Neural cell (in vitro differentiated cells): Measurements from ENCODE around the gene SAT2. TPM values are rescaled to one million over a fixed set of nuclear protein-coding genes. Genes with fewer than 3 reads are reported as not detected.
"Not testable (repeated sequence)": the region's sequence is repeated elsewhere in the genome, so short reads cannot be mapped to it uniquely, and the experiment has no call there.

ENCODE experiments used
- H2AFZ ChIP-seq: fragments of 200-600, 300-800 bp; sonication (generic), shearing (Covaris generic); 2 replicates; pipeline ENCODE4 v1.6.0; 2014; ENCODE audit warnings: low read depth, mild to moderate bottlenecking, antibody characterized with exemption, low read length, moderate library complexity
- H3F3A ChIP-seq: fragments of 200-600 bp; shearing (Covaris generic); 2 replicates; pipeline ENCODE4 v1.6.1; 2016; ENCODE audit warnings: mild to moderate bottlenecking, moderate library complexity, mixed read lengths, antibody characterized with exemption, low read length; ENCODE audit not compliant: insufficient read depth, poor library complexity, severe bottlenecking
- H3K27ac ChIP-seq: fragments of 200-600, 300-800 bp; sonication (generic), shearing (Covaris generic); 2 replicates; pipeline ENCODE4 v1.5.1; 2014; ENCODE audit warnings: mild to moderate bottlenecking, low read length, moderate library complexity
- H3K27me3 ChIP-seq: fragments of 300-800, 200-600 bp; sonication (generic), shearing (Covaris generic); 2 replicates; pipeline ENCODE4 v1.6.0; 2014; ENCODE audit warnings: mild to moderate bottlenecking, low read depth, low read length, moderate library complexity; ENCODE audit not compliant: insufficient read depth
- H3K36me3 ChIP-seq: fragments of 300-800, 200-600 bp; sonication (generic), shearing (Covaris generic); 2 replicates; pipeline ENCODE4 v1.5.1; 2014; ENCODE audit warnings: mild to moderate bottlenecking, antibody characterized with exemption, low read length, moderate library complexity; ENCODE audit not compliant: insufficient read depth
- H3K4me2 ChIP-seq: fragments of 300-800, 200-600 bp; sonication (generic), shearing (Covaris generic); 2 replicates; pipeline ENCODE4 v1.6.0; 2014; ENCODE audit warnings: mild to moderate bottlenecking, low read length
- H3K4me3 ChIP-seq: fragments of 300-800, 200-600 bp; sonication (generic), shearing (Covaris generic); 2 replicates; pipeline ENCODE4 v1.5.1; 2014; ENCODE audit warnings: mild to moderate bottlenecking, low read length, moderate library complexity
- H3K79me2 ChIP-seq: fragments of 200-600 bp; shearing (Covaris generic); replicated peaks from 2 replicates; pipeline ENCODE4 v1.6.0; 2014; ENCODE audit warnings: mild to moderate bottlenecking, low read length, moderate library complexity; ENCODE audit not compliant: insufficient read depth
- H3K9ac ChIP-seq: fragments of 300-800, 200-600 bp; sonication (generic), shearing (Covaris generic); 2 replicates; pipeline ENCODE4 v1.6.1; 2016; ENCODE audit warnings: mild to moderate bottlenecking, low read length, mixed read lengths
- H3K9me2 ChIP-seq: fragments of 200-600 bp; shearing (Covaris generic); 2 replicates; pipeline ENCODE4 v1.6.1; 2016; ENCODE audit warnings: mild to moderate bottlenecking, low read length, mixed read lengths; ENCODE audit not compliant: insufficient read depth
- H3K9me3 ChIP-seq: fragments of 200-600, 300-800 bp; sonication (generic), shearing (Covaris generic); 2 replicates; pipeline ENCODE4 v1.6.1; 2016; ENCODE audit warnings: mild to moderate bottlenecking, mixed run types, low read length, moderate library complexity, mixed read lengths
- H4K20me1 ChIP-seq: fragments of 200-600 bp; shearing (Covaris generic); 2 replicates; pipeline ENCODE4 v1.6.1; 2016; ENCODE audit warnings: mild to moderate bottlenecking, mixed run types; ENCODE audit not compliant: insufficient read depth
- CTCF ChIP-seq: fragments of 450-650 bp; IDR thresholded peaks from 2 replicates; pipeline ENCODE4 v1.5.1; 2014; ENCODE audit warnings: antibody characterized with exemption, mild to moderate bottlenecking, moderate library complexity; ENCODE audit not compliant: poor library complexity, severe bottlenecking
- EP300 ChIP-seq: fragments of 450-650 bp; conservative IDR thresholded peaks from 2 replicates; pipeline ENCODE4 v1.6.1; 2014; ENCODE audit warnings: antibody characterized with exemption, mild to moderate bottlenecking, moderate library complexity; ENCODE audit not compliant: poor library complexity, severe bottlenecking
- EZH2 ChIP-seq: fragments of 200-600, 300-800 bp; shearing (Covaris generic), sonication (generic); IDR thresholded peaks from 2 replicates; pipeline ENCODE4 v1.6.1; 2014; ENCODE audit warnings: antibody characterized with exemption, low read length, borderline replicate concordance, mild to moderate bottlenecking; ENCODE audit not compliant: insufficient read depth, poor library complexity, severe bottlenecking
- MXI1 ChIP-seq: fragments of 450-650 bp; conservative IDR thresholded peaks from 2 replicates; pipeline ENCODE4 v1.6.1; 2014; ENCODE audit warnings: antibody characterized with exemption, mild to moderate bottlenecking; ENCODE audit not compliant: poor library complexity, severe bottlenecking
- POLR2AphosphoS5 ChIP-seq: IDR thresholded peaks from 2 replicates; pipeline ENCODE4 v1.6.1; 2012
- RAD21 ChIP-seq: fragments of 450-650 bp; conservative IDR thresholded peaks from 2 replicates; pipeline ENCODE4 v1.6.1; 2014; ENCODE audit warnings: antibody characterized with exemption, mild to moderate bottlenecking, moderate library complexity
- REST ChIP-seq: IDR thresholded peaks from 2 replicates; pipeline ENCODE4 v1.6.1; 2012; ENCODE audit warnings: borderline replicate concordance
- SMC3 ChIP-seq: fragments of 450-650 bp; conservative IDR thresholded peaks from 2 replicates; pipeline ENCODE4 v1.6.1; 2014; ENCODE audit warnings: antibody characterized with exemption, mild to moderate bottlenecking, moderate library complexity; ENCODE audit not compliant: poor library complexity
- TAF1 ChIP-seq: IDR thresholded peaks from 2 replicates; pipeline ENCODE4 v1.6.1; 2012; ENCODE audit warnings: low read depth
- polyA plus RNA-seq: library from polyadenylated mRNA; depleted of rRNA; stranded (reverse); fragments of >200 nt; gene quantifications from 2 replicates; pipeline ENCODE4 v1.2.3, GENCODE V29; 2014

The SAT2 gene
- polyA plus RNA-seq, 1 donor from 2014 or later, result 303 TPM

GRCh38 chr17:7610641-7611040 lies 17.0 kb downstream of the SAT2 start (continued):
- no peak for TF ChIP-seq CTCF
- no peak for TF ChIP-seq SMC3

- Histone ChIP-seq H3K9me3 (no peaks in the 10 kb centered on the region), H3F3A (no peaks in the 10 kb centered on the region), H3K36me3 (no peaks in the 10 kb centered on the region), H4K20me1 (no peaks in the 10 kb centered on the region), H3K4me3 (no peak overlapping the region), H3K79me2 (peaks cover 33% of the 10 kb centered on the region), H3K9me2 (no peaks in the 10 kb centered on the region), H3K4me2 (no peak overlapping the region), H3K27me3 (no peaks in the 10 kb centered on the region), H3K27ac (no peak overlapping the region), H3K9ac (no peak overlapping the region), H2AFZ (no peak overlapping the region)
- TF ChIP-seq RAD21 (no peak), TAF1 (no peak), SMC3 (no peak), EZH2 (no peak), REST (no peak), CTCF (no peak), POLR2AphosphoS5 (no peak), EP300 (no peak), MXI1 (no peak)
Measured at GRCh38 chr17:7606280-7606679, 21.3 kb downstream of the SAT2 start.

- H3K4me3 ChIP-seq, H3K36me3 ChIP-seq, H3K9me2 ChIP-seq, H2AFZ ChIP-seq, H3K27ac ChIP-seq, H3K9me3 ChIP-seq, H4K20me1 ChIP-seq, H3K9ac ChIP-seq, H3K27me3 ChIP-seq, H3K79me2 ChIP-seq, H3F3A ChIP-seq, H3K4me2 ChIP-seq: not testable (repeated sequence)
Measured at GRCh38 chr17:7597561-7597960, 30.1 kb downstream of the SAT2 start.
